Activated T-cell treated with anti-CD3 and anti-CD28 coated beads, Interleukin-2, amount 50 U/mL, for 48 hours (primary cell): ENCODE results near the gene EXOSC5.
"Not testable (repeated sequence)": the region's sequence is repeated elsewhere in the genome, so short reads cannot be mapped to it uniquely, and the experiment has no call there.

Experiments
- DNase-seq, 2 experiments: peaks; one replicate each; pipeline ENCODE4 v3.0.0-alpha.2; 2020

The EXOSC5 gene

DNA sequence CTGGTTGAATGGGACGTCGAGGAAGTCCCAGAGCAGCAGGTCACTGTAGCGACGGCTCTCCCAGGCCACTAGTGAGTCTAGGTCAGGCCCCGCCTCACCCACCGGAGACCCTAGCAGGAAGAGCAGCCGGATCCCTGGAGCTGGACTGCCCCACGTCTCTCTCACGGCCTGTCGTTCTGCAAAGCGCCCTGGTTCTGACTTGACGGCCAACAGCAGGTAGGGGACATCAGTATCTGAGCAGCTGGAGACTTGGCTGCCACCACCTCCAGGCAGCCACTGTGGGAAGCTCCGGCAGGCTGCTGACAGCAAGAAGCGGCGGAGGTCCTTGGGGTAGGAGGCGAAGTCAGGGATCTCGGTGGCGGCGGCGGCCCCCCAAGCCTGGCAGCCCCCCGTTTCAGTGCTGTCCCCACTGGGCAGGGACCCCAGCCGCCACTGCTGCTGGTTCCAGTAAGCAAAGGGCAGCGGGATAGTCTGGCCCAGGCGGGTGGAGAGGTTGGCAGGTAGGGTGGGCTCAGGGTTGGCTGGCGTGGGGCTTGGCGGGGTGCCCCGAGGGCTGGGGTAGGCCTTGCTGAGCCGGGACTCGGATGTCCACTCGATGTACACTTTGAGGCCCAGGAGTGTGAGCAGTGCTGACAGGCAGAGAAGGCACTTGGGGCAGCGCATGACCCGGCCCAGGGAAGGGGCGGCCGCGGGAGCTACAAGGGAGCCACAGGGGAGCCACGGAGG is 29.1 kb upstream of the EXOSC5 start:
- DNase-seq = no peak

DNA sequence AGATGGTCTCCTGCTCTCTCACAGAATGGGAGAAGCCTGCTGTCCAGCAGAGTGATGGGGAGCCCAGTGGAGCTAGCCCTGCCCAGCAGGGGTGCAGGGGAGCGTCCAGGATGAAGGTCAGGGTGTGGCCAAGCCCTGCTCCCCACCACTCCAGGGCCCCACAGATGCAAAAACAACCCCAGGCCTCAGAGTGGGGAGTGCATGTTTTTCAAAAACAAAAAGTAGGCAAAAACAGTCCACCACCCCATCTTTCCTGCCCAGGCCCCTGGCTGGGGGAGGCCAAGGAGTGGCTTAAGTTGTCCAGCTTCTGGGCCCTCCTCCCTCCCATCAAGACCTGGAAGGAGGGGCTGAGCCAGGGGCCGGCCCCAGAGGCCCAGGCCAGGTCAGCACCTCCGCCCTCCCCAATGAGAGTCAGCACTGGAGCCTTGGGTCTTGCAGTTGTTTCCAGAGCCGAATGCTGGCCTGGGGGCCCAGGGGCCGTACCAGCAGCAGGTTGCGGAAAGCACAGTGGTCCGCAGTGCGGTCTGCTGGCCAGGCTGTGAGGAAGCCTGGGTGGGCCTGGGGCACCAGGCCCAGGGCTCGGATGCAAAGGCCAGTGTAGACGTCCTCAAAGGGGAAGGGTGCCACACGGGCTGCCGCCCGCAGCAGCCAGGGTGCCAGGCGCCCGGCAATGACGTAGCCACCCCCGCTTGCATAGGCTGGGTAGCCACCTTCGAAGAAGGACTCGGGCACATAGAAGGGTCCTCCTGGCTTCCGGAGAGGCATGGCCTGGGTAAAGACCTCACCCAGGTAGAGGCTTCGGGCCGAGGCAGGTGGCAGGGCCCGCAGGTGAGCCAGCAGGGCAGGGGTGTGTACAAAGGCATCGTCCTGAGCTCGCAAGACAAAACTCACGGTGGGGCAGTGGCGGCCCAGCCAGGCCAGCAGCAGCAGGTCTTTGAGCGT is 28.3 kb upstream of the EXOSC5 start:
- DNase-seq = no peak

DNA sequence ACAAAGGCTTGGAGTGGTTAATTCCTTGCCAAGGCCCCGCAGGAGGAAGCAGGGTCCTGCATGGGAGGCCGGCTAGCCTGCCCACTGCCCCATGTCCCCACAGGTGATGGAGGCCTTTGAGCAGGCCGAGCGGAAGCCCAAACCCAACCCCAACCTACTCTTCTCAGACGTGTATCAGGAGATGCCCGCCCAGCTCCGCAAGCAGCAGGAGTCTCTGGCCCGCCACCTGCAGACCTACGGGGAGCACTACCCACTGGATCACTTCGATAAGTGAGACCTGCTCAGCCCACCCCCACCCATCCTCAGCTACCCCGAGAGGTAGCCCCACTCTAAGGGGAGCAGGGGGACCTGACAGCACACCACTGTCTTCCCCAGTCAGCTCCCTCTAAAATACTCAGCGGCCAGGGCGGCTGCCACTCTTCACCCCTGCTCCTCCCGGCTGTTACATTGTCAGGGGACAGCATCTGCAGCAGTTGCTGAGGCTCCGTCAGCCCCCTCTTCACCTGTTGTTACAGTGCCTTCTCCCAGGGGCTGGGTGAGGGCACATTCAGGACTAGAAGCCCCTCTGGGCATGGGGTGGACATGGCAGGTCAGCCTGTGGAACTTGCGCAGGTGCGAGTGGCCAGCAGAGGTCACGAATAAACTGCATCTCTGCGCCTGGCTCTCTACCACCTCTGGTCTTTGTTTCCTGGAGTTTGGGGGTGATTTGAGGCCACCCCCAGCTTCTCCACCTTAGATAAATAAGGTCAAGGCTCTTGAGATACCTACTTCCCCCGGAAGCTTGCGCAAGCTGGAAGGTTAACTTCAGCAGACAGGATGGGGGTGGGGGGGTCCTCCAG is 27.4 kb upstream of the EXOSC5 start:
- DNase-seq = no peak

DNA sequence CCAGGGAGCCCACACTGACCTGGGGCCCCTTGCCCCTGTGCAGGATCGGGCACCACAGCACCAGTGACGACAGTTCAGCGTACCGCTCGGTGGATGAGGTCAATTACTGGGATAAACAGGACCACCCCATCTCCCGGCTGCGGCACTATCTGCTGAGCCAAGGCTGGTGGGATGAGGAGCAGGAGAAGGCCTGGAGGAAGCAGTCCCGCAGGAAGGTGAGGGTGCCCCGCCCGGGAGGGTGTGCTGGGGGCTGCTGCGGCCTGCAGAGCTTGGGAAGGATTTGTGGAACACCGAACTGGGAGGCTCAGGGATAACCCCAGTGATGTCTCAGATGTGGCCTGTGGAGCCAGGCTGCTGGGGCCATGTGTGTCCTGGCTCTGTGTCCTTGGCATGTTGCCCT is 25.8 kb upstream of the EXOSC5 start:
- DNase-seq = no peak

DNA sequence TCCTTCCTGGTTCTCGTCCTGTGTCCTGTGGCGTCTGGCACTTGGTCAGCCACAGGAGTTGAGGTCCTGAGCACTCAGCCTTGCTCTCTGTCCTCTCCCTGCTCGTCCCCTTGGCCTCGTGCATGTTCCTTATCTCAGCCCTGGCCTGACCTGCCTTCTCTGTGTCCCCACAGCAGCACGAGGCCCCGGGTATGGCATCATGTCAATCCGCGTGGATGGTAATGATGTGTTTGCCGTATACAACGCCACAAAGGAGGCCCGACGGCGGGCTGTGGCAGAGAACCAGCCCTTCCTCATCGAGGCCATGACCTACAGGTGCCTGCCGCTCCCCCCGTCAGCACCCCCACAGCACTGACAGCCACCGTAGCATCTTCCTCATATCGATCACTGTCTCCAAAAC is 25.3 kb upstream of the EXOSC5 start:
- DNase-seq = no peak

DNA sequence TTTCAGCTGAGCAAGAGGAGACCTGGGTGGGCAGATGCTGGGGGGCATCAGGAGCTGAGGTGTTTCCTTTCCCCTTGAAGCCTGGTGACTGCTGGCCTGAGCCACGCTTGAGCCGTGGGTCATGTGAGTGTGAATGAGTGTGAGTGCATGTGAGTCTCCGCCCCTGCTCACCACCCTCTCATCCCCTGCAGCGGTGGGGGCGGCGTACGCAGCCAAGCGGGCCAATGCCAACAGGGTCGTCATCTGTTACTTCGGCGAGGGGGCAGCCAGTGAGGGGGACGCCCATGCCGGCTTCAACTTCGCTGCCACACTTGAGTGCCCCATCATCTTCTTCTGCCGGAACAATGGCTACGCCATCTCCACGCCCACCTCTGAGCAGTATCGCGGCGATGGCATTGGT is 24.8 kb upstream of the EXOSC5 start:
- no peak for DNase-seq

DNA sequence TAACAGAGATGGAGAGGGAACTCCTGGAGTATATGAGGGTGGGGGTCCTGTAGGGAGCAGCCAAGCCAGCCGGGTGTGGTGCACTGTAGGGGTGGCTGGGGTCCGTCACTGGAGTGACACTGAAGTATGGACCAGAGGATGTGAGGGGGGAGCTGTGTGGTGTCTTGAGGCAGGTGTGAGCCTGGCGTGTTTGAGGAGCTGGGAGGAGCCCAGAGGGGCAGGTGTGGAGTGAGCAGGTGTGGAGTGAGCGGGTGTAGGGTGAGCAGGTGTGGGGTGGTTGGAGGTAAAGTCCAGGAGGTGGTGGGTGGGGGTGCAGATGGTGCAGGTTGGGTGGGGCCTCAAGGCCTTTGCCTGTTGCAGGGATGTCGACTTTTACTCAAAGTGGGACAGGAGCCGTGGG is 24.2 kb upstream of the EXOSC5 start:
- no peak for DNase-seq

DNA sequence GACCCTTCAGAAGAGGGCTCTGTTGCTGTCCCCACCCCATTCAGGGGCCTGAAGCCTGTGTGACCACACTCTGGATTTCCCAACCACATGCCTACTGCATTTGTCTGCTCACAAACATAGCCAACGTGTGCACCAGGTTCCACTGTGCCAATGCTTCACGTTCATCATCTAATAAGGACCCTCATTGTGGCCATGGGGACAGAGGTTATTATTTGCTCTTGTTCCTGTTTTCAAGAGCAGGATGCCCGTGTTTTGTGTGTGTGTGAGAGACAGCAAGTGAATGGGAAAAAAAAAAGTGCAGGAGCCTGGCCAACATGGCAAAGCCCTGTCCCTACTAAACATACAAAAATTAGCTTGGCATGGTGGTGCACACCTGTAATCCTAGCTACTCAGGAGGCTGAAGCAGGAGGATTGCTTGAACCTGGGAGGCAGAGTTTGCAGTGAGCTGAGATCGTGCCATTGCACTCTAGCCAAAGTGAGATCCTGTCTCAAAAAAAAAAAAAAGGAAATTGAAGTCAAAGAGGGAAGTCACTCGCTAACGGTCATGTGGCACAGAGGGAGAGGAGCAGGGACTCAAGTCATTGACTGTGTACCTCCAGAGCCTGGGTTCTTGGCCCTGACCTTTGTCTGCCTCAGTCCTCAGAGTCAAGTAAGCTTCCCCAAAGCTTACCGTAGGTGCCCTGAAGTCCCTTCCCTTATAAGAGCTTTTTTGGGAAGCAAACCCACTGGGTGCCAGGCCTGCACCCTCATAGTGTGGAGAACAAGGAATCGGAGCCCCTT is 23.1 kb upstream of the EXOSC5 start:
- DNase-seq = no peak

DNA sequence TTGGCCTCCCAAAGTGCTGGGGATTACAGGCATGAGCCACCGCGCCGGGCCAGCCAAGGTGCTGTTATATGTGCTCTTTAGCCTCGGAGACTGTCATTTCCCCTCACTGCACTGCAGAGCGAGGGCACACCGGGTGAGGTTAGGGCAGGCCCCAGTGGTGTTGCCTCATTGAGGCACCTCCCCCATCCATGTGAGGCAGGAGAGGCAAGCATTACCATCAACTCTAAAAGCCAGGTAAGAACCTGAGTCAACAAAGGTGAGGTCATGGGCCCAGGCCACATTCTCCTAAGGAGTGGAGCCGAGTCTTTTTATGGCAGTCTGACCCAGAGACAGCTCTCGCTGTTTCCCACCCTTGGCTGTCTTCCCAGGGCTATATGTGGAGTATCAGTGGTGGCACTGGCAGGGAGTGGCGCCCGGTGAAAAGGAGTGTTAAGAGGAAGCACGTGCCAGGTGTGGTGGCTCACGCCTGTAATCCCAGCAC is 19.1 kb upstream of the EXOSC5 start:
- no peak for DNase-seq

DNA sequence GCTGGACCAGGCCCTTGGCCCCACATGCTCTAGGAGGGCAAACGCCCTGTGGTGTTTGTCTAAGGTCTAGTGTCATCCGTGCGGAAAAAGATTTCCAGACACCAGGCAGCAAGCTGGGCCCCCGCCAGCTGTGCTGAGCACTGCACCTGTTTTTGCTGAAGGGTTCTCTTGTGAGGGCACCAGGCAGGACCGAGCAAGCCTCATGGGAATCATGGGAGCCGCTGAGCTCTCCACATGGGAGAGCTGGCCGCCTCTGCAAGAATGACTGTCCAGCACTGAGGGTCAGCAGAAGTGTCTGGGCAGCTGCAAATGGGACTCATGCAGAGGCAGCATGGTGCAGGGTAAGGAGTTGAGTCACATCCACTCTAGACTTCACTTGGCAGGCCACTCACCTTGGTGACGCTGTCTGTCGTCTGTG is 18.0 kb upstream of the EXOSC5 start:
- DNase-seq = no peak

DNA sequence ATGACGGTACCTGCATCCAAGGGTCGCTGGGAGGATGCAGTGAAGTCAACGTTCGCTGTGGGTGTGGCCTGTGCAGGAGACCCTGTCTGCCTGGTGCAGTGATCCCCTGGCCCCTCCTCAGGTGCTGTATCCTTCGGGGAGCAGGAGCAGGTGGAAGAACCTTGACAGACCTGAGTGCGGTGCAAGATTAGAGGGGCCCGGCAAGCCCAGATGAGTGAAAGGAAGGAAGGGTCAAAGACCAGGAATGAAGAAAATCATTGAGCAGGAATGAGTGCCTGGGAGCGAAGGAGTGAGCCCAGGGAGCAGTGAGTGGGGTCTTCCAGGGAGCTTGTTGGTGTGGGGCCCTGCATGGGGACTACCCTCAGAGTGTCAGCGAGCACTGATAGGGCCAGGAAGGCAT is 17.3 kb upstream of the EXOSC5 start:
- no peak for DNase-seq

DNA sequence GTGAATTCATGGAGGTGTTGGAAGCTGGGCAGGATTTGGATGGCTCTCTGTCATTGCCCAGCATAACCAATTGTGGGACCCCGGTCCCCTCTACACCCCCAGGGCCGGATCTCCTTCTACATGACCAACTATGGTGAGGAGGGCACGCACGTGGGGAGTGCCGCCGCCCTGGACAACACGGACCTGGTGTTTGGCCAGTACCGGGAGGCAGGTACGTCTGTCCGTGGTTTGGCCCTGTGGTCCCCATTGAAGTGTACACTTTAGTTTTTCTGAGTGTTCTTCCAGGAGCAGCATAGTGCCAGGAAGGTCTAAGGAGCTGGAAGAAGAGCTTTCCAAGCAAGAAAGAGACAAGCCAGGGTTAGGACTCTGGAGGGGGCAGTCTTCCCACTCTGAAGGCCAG is 16.8 kb upstream of the EXOSC5 start:
- DNase-seq = no peak

DNA sequence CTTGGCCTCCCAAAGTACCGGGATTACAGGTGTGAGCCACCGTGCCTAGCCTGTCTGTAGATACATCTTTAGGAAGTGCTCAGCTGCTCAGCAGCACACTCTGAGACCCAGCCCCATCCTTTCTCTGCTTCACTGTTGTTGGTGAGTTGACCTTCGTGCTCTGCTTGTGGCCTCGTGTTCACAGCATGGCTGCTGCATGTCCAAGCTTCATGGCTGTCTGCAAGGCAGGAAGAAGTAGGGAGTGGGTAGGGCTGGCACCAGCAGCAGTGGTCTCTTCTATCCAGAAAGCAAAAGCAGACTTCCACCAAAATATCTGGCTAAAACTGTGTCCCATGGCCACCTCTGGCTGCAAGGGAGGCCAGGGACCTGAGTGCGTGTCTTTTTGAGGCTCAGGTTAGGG is 15.8 kb upstream of the EXOSC5 start:
- DNase-seq = no peak

DNA sequence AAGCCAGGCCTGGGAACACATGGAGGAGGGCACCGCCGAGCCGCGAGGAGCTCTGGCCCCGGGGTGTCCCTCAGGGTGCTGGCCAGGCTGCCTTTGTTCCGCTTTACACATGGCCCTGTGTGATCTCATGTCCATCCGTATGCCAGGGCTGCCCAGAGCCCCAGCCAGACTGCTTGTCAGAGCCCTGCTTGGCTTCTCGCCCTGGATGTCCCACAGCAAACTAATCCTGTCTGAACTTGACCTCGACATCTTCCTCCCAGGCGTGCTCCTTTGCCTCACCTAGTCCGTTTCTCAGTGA is 14.8 kb upstream of the EXOSC5 start:
- DNase-seq = no peak

DNA sequence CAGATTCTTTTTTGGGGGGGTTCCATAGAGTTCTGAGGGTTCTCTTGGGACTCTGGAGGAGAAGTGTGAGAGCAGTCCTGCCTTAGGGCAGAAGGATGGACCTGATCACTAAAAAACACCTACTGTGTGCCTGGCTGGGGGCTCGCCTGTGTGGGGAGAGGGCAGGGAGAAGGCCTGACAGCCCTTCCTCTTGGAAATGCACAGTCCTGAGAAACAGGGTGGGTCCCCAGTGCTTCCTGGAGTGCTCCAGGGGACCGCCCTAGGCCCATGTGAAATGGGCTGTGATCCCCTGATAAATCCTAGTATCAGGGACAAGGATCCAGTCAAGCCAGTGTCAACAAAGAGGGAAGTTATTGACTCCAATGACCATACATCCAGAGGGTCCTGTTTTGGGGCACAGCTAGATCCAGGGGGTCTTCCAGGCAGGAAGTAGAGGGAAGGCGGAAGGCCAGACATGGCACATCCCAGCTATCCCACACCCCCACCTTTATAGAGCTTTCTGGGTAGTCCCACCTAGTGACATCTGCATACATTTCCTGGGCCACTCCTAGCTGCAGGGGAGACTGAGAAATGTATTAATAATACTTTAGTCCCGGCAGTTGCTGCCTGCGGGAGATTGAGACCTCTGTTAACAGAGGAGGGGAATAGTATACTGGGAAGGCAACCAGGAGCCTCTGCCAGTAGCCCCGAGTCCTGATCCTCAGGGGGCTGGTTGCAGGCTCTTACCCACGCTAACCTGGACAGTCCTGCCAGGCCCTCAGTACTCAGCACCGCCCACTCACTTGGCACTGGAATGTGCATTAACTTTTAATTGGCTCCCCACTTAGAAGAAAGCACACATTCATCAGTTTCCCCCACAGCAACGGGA is 14.2 kb upstream of the EXOSC5 start:
- DNase-seq = no peak

DNA sequence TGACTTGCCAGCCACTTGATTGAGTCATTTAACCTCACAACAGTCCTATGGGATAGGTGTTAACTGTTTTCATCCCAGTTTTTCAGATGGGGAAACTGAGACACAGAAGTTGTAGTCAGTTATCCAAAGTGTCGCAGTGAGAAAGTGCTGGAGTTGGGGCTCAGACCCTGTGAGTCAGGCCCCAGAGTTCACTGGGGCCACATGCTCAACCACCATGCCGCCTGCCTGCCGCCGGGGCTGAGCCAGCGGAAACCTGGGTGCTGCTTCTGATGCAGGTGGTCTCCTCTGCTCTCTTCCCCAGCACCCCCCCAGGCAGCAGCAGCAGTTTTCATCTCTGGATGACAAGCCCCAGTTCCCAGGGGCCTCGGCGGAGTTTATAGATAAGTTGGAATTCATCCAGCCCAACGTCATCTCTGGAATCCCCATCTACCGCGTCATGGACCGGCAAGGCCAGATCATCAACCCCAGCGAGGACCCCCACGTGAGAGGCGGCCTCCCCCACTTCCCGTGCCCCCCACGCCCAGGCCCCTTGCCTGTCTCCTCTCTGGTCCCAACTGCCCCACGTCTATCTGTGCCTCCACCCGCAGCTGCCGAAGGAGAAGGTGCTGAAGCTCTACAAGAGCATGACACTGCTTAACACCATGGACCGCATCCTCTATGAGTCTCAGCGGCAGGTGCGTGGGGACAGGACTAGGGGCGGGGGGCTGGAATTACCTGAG is 13.3 kb upstream of the EXOSC5 start:
- DNase-seq = no peak

DNA sequence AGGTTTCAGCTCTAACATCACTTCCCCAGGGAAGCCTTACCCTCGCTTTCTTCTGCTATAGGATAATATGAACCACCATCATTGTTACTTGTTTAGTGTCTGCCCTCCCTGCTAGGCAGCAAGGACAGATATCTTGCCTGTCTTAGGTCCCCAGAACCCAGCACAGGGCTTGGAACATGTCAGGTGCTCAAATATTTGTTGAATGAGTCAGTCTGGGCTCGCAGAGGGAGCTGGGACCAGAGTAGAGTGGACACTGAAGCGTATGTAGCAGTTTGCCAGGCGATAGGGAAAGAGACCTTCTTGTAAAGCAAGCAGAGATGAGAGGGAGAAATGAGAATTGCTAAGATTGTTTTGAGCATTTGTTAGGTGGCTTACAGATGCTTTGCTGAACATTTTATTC is 12.1 kb upstream of the EXOSC5 start:
- no peak for DNase-seq

DNA sequence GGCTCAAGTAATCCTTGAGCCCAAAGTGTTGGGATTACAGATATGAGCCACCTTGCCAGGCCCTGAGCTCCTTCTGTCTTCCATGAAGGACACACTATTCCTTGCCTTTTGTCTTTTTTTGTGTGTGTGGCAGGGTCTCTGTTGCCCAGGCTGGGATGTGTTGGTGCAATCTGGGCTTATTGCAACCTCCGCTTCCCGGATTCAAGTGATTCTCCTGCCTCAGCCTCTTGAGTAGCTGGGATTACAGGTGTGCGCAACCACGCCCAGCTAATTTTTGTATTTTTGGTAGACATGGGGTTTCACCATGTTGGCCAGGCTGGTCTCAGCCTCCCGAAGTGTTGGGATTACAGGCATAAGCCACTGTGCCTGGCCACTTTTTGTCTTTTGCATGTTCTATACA is 11.7 kb upstream of the EXOSC5 start:
- not testable (repeated sequence) for DNase-seq

DNA sequence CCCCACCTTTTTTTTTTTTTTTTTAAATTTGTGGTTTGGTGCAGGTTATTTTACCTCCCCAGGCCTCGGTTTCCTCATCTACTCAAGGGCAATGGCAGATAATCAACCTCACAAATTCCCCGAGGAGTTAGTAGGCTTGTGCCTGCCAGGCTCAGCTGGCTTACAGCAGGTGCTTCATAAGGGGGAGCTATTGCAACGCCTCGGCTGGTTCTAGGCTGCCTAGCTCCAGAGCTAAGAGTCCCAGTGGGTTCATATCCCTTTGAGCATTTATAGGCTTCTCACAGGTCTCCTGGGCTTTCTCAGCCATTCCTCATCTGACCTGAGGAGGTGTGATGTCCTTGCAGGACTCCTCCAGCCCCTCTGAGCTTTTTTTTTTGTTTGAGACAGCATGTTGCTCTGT is 11.1 kb upstream of the EXOSC5 start:
- no peak for DNase-seq

DNA sequence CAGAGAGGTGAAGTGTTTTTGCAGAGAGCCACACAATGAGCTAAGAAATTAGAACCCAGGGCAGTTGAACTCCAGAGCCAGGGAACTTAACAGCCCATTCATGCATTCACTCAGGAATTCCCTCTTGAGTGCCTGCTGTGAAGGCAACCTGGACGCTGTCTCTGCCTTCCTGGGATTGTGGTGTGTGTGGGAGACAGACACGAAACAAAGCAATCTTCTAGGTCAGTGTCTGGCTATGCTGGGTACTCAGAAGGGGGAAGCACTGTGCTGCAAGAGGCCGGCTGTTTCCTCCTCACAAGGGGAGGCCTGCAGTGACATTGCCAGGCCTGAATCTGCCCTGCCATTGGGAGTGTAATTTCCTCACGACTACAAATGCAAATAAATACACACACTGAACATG is 10.1 kb upstream of the EXOSC5 start:
- DNase-seq = no peak

DNA sequence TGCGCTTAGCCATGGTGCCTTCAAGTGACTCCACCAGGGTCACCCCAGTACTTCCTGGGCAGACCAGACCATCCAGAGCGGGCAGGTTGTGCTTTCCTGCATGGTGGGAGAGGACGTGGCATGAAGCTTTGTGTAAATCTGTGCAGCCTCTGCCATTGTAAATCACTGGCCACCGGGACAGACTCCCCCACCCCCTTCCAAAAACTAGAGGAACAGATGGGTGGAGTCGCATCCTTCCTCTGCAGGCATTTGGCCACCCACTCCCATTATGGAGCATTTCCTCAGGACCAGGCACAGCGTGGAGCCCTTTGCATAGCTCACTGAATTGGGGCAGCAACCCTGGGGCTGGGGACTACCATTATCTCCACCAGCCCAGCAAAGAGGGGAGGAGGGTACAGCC is 8.6 kb upstream of the EXOSC5 start:
- no peak for DNase-seq
